Urinary bladder (tissue), 4 donors: ENCODE data around the gene DENND4A. TPM values are rescaled to one million over a fixed set of nuclear protein-coding genes. Genes with fewer than 3 reads are reported as not detected.
A peak's percentile ranks its signal among the peaks of the same experiment; 100 is the strongest.

Source experiments
- DNase-seq: peaks from one replicate; pipeline ENCODE4 v3.0.0-alpha.2; 2015; ENCODE audit errors: extremely low spot score
- H3K27ac ChIP-seq: one replicate; pipeline ENCODE4 v1.5.1; 2013; ENCODE audit warnings: low read depth, mild to moderate bottlenecking, moderate library complexity
- H3K36me3 ChIP-seq: one replicate; pipeline ENCODE4 v1.6.1; 2013; ENCODE audit warnings: mild to moderate bottlenecking, moderate library complexity; ENCODE audit not compliant: insufficient read depth
- H3K4me1 ChIP-seq: one replicate; pipeline ENCODE4 v1.6.1; 2013; ENCODE audit warnings: mild to moderate bottlenecking, moderate library complexity; ENCODE audit not compliant: insufficient read depth
- H3K4me3 ChIP-seq: one replicate; pipeline ENCODE4 v1.5.1; 2013; ENCODE audit warnings: low read depth, low read length
- WGBS: extraction: QIAGEN DNeasy Blood & Tissue Kit; methylation state at CpG from one replicate; pipeline ENCODE4 v1.1.7; 2013; 5-methylcytosine and 5-hydroxymethylcytosine counted together
- polyA plus RNA-seq: library from polyadenylated mRNA; stranded (reverse); fragments of 200-250 nt; gene quantifications from one replicate; pipeline ENCODE4 v1.2.3, GENCODE V29; 2013
- total RNA-seq: library from RNA; depleted of rRNA; stranded (reverse); fragments of >200 nt; gene quantifications from one replicate; pipeline ENCODE4 v1.2.3, GENCODE V29; 2014
- donor health status: healthy with polysubstance abuse.
- donor health status: healthy.

Gene DENND4A
- total and polyA plus RNA-seq, 2 donors = 8.5 to 56.4 TPM

DNA sequence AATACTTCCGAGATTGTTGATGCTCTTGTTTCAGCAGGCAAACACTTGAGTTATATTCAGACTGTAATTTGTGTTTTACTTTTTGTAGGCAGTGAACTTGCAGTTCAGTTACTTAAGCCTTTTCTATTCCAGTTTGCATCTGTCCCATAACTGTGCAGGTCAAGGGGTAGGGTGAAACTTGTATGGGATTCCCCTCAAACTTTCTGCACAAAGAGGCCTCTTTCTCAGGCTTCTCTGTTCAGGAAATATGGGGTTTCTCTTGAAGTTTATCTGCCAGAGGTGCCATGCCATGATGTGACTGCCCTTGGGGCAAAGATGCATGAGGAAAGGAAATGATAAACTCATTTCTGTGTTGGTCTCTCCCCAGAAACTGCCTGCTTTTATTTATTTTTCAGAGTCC, 103.6 kb downstream of the DENND4A start:
- Histone ChIP-seq H3K4me1 (no peaks in the 10 kb centered on the region), H3K4me3 (no peak overlapping the region), H3K27ac (no peak overlapping the region), H3K36me3 (peaks cover 4% of the 10 kb centered on the region)
- no peak for DNase-seq
- 93% methylated on average over 1 of the region's 1 CpG for WGBS

DNA sequence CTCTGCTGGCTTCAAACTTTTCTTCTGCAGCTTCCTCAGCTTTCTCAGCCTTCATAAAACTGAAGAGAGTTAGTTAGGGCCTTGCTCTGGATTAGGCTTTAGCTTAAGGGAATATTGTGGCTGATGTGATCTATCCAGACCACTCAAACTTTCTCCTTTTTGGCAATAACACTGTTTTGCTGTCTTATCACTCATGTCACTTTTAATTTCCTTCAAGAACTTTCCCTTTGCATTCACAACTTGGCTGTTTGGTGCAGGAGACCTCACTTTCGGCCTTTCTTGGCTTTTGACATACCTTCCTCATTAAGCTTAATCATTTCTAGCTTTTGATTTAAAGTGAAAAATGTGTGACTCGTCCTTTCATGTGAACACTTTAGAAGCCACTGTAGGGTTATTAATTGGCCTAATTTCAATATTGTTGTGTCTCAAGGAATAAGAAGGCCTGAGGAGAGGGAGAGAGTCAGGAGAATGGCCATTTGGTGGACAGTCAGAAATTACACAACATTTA, 109.6 kb downstream of the DENND4A start:
- Histone ChIP-seq H3K36me3 (no peaks in the 10 kb centered on the region), H3K4me1 (no peaks in the 10 kb centered on the region), H3K4me3 (no peak overlapping the region), H3K27ac (no peak overlapping the region)
- no peak for DNase-seq
- WGBS = 92% methylated on average over 2 of the region's 2 CpGs

DNA sequence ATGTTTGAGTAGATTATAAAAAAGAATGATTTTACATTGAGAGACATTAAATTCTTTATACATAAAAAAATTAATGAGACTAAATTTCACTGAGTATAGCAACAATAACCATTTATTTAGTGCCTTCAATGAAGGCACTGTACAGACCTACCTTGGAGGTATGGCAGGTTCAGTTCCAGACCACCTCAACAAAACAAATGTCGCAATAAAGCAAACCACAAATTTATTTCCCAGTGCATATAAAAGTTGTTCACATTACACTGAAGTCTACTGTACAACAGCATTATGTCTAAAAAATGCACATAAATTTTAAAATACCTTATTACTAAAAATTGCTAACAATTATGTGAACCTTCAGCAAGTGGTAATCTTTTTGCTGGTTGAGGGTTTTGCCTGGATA, 111.5 kb downstream of the DENND4A start:
- H3K27ac ChIP-seq = no peak overlapping the region
- no peaks in the 10 kb centered on the region for H3K36me3 ChIP-seq
- no peak overlapping the region for H3K4me3 ChIP-seq
- no peak for DNase-seq
- H3K4me1 ChIP-seq = no peaks in the 10 kb centered on the region
- WGBS = 100% methylated on average over 1 of the region's 1 CpG

DNA sequence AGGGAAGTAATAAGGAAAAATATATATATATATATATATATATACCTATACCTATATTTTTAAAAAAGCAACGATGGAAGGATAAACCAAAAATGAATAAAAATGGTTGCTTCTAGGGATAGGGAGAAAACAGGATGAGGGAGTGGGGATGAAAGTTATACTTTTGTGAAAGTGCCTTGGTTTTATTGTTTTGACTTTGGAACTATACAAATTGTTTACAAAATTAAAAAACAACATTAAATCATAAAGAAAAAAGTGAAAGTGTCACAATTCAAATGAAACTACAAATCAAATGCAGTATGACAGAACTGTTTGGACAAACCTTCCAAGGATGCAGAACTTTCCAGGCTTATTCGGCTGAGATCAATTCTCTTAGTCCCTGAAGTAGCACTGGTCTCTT, 116.0 kb downstream of the DENND4A start:
- WGBS = 89% methylated on average over 2 of the region's 2 CpGs
- no peak overlapping the region for H3K4me3 ChIP-seq
- H3K27ac ChIP-seq = no peak overlapping the region
- DNase-seq = no peak
- H3K4me1 ChIP-seq = no peaks in the 10 kb centered on the region
- no peaks in the 10 kb centered on the region for H3K36me3 ChIP-seq

DNA sequence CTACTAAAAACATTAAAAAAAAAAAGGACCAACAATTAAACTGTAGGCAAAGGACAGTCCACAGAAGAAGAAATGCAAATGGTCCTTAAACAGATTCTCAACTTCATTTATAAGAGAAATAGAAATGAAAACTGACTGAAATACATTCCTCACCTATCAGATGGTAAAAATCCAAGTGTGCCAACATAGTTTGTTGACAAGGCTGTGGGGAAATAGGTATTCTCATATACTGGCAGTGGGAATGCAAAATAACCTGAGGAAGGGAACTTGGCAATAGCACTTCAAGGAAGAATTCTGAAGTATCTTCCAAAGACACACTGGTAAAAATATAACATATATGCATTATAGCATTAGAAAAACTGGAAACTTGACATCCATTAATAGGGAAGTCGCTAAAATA, 116.5 kb downstream of the DENND4A start:
- WGBS = 82% methylated on average over 1 of the region's 1 CpG
- Histone ChIP-seq H3K4me3 (no peak overlapping the region), H3K27ac (no peak overlapping the region), H3K4me1 (no peaks in the 10 kb centered on the region), H3K36me3 (no peaks in the 10 kb centered on the region)
- no peak for DNase-seq

DNA sequence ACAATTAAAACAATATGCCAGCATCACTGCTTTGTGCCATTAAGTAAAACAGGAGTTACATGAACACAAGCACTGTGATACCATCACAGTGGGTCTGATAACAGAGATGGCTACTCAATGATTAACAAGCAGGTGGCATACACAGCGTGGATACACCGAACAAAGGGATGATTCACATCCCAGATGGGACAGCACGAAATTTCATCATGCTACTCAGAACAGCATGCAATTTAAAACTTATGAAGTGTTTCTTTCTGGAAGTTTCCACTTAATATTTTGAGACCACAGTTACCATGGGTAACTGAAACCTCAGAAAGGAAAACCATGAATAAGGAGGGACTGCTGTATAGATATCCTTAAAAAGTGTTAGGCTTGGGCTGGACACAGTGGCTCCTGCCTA, 125.8 kb downstream of the DENND4A start:
- no peaks in the 10 kb centered on the region for H3K36me3 ChIP-seq
- H3K4me3 ChIP-seq = no peak overlapping the region
- no peak overlapping the region for H3K27ac ChIP-seq
- H3K4me1 ChIP-seq = no peaks in the 10 kb centered on the region
- no peak for DNase-seq
- 82% methylated on average over 3 of the region's 3 CpGs for WGBS

DNA sequence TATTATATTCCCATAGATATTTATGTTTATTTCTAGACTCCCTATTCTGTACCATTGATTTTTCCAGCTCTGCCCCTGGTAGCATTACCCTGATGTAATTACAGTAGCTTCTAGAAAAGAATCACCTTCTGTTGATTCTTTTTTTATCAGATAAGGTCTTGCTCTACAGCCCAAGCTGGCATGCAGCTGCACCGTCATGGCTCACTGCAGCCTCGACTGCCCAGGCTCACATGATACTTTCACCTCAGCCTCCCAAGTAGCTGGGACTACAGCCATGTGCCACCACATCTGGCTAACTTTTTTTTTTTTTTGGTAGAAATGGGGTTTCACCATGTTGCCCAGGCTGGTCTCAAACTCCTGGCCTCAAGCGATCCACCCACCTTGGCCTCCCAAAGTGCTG, 128.6 kb downstream of the DENND4A start:
- WGBS = 90% methylated on average over 3 of the region's 3 CpGs
- no peak overlapping the region for H3K27ac ChIP-seq
- no peaks in the 10 kb centered on the region for H3K36me3 ChIP-seq
- H3K4me3 ChIP-seq = no peak overlapping the region
- no peak for DNase-seq
- H3K4me1 ChIP-seq = no peaks in the 10 kb centered on the region

DNA sequence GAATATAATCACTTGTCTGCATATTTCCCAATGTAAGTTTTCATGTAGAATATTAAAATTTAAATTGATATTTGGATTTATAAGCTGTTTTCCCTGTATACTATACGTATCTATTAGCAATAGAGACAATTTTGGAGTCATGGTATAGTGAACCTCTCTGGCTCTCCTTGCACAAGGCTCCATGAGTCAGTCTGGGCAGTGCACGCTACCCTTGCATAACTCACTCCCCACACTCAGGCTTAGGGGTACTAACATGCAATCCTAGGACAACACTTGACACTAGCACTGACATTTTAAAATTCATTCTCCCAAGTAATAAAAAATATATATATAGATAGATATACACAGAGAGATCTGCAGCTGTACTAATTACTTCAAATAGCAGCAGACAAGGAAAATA, 131.2 kb downstream of the DENND4A start:
- no peak for DNase-seq

DNA sequence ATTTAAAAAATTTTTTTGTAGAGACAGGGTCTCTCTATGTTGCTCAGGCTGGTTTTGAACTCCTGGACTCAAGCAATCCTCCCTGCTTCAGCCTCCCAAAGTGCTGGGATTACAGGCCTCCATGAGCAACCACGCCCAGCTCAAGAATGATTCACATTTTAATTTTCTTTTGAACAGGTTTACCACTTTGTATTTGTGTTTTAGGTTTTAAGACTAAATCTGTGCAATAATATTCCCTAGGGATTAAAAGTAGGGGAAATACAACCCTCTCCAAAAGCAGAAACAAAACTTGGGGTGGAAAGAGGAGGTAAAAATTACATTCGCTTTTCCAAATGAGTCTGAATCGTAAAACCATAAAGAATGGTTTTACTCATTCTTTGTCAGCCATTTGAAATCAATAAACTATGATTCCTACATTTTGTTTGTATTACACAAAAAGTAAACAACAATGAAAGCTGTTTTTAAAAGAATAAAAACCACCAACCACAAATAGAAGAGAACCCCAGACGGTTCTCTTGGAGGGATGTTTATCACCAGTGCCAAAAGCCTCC, 132.5 kb downstream of the DENND4A start:
- Histone ChIP-seq H3K4me1 (no peaks in the 10 kb centered on the region), H3K27ac (peak overlapping the region; percentile 38), H3K36me3 (no peaks in the 10 kb centered on the region), H3K4me3 (no peak overlapping the region)
- no peak for DNase-seq
- 82% methylated on average over 4 of the region's 4 CpGs for WGBS

More for the DNA sequence above, 131.2 kb downstream of the DENND4A start:
- H3K4me3 ChIP-seq = no peak overlapping the region
- H3K27ac ChIP-seq = no peak overlapping the region
- no peaks in the 10 kb centered on the region for H3K4me1 ChIP-seq
- no peaks in the 10 kb centered on the region for H3K36me3 ChIP-seq
- 89% methylated on average over 2 of the region's 2 CpGs for WGBS

DNA sequence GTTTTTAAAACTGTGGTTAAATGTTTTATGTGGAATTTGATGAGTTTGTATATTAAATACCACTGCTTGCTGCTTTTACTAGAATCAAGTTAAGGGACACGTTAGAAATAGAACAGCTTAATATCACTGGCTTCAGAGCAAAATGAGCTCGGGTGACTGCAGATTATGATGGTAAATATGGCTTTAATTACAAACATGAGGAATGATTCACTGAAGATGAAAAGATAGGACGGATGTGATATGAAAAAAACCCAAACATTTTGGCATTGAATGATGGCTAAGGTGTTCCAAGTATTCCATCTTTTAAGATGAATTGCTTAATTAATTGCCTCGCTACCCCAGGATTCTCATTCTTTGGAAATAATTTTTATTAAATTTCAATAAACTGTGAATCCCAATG, 136.6 kb downstream of the DENND4A start:
- Histone ChIP-seq H3K27ac (no peak overlapping the region), H3K4me3 (no peak overlapping the region), H3K36me3 (no peaks in the 10 kb centered on the region), H3K4me1 (no peaks in the 10 kb centered on the region)
- 70% methylated on average over 4 of the region's 4 CpGs for WGBS
- no peak for DNase-seq

DNA sequence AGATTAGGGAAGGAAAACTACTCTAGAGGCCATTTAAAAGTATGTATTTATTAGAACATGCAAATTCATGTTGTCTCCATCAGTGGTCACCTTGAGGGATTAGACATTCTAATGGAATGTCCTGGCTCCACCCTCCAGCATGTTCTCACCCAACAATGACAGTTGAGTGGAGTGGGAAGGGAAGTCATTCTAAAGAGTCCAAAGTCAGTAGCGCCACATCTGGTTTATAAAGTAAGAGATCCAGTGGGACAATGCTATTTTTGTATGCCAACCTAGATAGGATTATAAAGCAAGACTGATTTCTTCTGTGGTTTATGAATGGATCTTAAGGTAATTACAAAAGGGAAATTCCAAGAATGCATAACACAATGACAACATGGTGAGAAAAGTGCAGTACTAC, 137.1 kb downstream of the DENND4A start:
- 95% methylated on average over 1 of the region's 1 CpG for WGBS
- Histone ChIP-seq H3K4me1 (no peaks in the 10 kb centered on the region), H3K4me3 (no peak overlapping the region), H3K27ac (no peak overlapping the region), H3K36me3 (no peaks in the 10 kb centered on the region)
- DNase-seq = no peak

DNA sequence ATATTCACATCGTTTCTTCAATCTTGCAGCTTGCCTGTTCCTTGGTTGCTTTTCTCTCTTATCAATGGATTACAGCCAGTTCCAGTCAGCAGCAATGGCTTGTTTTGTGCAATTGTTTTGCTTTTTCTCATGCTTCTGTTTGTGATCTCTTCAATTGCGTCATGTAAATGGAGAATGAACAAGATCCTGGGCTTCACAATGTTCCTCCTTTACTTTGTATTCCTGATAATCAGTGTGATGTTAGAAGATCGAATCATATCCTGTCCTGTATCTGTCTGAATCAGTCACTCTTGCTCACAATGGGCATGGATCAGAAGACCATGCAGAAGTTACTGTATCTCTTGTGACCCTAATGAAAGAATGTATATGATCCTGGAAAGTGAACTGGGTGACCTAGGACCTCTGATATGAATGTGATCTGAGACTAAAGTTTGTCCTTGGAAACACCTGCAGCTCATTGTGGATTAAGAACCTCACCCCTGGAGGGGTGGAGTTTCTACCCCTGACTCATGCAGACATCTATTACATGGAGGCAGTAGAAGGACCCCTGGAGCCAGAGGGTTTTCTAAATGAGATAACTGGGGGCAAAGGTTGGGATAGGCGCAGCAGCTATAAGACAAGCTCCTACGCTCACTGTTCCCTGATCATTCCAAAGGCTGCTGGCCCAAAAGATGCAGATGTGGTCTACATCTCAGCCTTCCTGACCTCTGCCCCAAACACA, 138.1 kb downstream of the DENND4A start:
- DNase-seq = no peak
- H3K4me1 ChIP-seq = no peaks in the 10 kb centered on the region
- no peak overlapping the region for H3K4me3 ChIP-seq
- no peak overlapping the region for H3K27ac ChIP-seq
- H3K36me3 ChIP-seq = no peaks in the 10 kb centered on the region
- WGBS = 88% methylated on average over 5 of the region's 5 CpGs

DNA sequence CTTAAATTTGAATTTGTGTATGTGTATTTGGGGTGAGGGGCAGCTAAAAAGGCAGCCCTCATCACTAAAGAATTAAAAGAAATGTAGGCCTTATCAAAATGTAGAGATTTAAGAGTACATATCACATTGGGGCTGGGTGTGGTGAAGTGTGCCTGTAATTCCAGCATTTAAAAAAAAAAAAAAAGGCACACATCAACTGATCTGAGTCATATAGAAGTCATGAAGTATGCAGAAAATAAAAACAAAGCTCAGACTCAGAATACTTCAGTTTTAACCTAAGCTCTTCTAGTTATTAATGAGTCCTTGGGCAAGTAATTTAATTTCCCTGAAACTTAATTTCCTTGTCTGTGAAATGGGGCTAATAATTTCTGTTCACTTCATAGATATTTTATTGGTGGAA, 138.8 kb downstream of the DENND4A start:
- DNase-seq = no peak
- H3K36me3 ChIP-seq = no peaks in the 10 kb centered on the region
- no peak overlapping the region for H3K27ac ChIP-seq
- H3K4me1 ChIP-seq = no peaks in the 10 kb centered on the region
- H3K4me3 ChIP-seq = no peak overlapping the region

DNA sequence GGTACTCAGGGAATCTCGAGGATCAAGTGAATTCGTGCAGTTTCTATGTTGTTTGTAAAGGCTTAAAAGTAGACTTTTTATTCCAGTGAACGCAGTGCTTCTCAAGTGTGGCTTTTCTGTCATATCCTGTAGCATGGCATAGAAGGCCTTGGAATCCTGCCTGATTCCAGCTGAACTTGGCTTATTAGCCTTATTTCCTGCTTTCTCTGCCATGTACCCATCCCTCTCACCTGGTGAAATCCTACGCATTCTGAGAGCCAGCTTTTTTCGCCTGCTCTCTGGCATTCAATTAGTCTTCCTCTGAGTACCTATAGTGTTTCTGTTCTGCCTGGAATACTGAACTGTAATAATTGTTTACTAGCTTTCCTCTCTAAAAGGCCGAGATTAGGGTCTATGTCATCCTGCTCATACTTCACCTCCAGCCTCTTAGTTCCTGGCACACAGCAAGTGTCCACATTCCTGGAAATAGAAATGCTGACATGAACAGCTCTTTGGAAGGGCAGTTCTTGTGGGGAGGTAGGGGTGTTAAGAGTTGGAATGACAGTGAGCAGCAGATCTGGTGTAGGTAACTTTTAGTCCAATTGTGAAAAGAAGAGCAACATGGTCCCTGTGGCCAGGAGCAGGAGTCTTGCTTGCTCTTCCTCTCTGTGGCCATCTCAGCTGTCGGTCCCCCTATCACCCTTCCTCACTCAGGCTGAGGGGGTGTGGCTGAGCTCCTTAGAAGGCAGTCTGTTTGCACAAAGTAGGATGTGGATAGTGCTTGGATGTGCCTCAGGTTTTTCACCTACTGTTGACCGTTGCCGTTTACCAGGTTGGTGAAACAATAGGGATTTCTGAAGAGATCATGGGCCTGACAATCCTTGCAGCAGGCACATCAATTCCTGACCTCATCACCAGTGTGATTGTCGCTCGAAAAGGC, 140.0 kb downstream of the DENND4A start:
- Histone ChIP-seq H3K36me3 (no peaks in the 10 kb centered on the region), H3K4me3 (no peak overlapping the region), H3K27ac (no peak overlapping the region), H3K4me1 (no peaks in the 10 kb centered on the region)
- DNase-seq = no peak
- WGBS = 76% methylated on average over 11 of the region's 11 CpGs
